H9 (cell line): Measurements from ENCODE around the gene CDCA7L. TPM values are rescaled to one million over a fixed set of nuclear protein-coding genes. Genes with fewer than 3 reads are reported as not detected.

ENCODE experiments used
- DNase-seq: peaks from one replicate; pipeline ENCODE4 v3.0.0-alpha.2; 2017
- H2AFZ ChIP-seq: one replicate; pipeline ENCODE4 v1.6.1; 2013; ENCODE audit warnings: mild to moderate bottlenecking, low read length, control low read depth, moderate library complexity
- H2AK5ac ChIP-seq: 2 replicates; pipeline ENCODE4 v1.6.1; 2013; ENCODE audit warnings: low read length, control low read depth, mixed read lengths; ENCODE audit not compliant: insufficient read length
- H2BK120ac ChIP-seq: one replicate; pipeline ENCODE4 v1.6.1; 2013; ENCODE audit warnings: low read depth, mild to moderate bottlenecking, low read length, control low read depth, inconsistent platforms; ENCODE audit not compliant: poor library complexity, severe bottlenecking
- H2BK12ac ChIP-seq: 2 replicates; pipeline ENCODE4 v1.6.1; 2013; ENCODE audit warnings: low read length, control low read depth, mixed read lengths, low read depth; ENCODE audit not compliant: insufficient read length
- H2BK15ac ChIP-seq: 2 replicates; pipeline ENCODE4 v1.6.1; 2013; ENCODE audit warnings: low read depth, low read length, control low read depth
- H2BK20ac ChIP-seq: one replicate; pipeline ENCODE4 v1.6.1; 2013; ENCODE audit warnings: low read depth, mild to moderate bottlenecking, low read length, control low read depth, inconsistent platforms; ENCODE audit not compliant: poor library complexity, severe bottlenecking
- H2BK5ac ChIP-seq: 2 replicates; pipeline ENCODE4 v1.6.1; 2013; ENCODE audit warnings: low read length, control low read depth, mixed read lengths; ENCODE audit not compliant: insufficient read length
- H3K14ac ChIP-seq: 2 replicates; pipeline ENCODE4 v1.6.1; 2013; ENCODE audit warnings: low read length, control low read depth; ENCODE audit not compliant: insufficient read depth
- H3K18ac ChIP-seq: 2 replicates; pipeline ENCODE4 v1.6.1; 2013; ENCODE audit warnings: low read depth, mild to moderate bottlenecking, mixed read lengths, low read length, control low read depth; ENCODE audit not compliant: insufficient read length
- H3K23ac ChIP-seq: 2 replicates; pipeline ENCODE4 v1.6.1; 2013; ENCODE audit warnings: low read length, control low read depth, mixed read lengths, low read depth; ENCODE audit not compliant: insufficient read length
- H3K23me2 ChIP-seq: 2 replicates; pipeline ENCODE4 v1.6.1; 2013; ENCODE audit warnings: low read depth, mild to moderate bottlenecking, mixed read lengths, low read length, control low read depth; ENCODE audit not compliant: insufficient read length, poor library complexity, severe bottlenecking
- H3K27ac ChIP-seq: 2 replicates; pipeline ENCODE4 v1.5.1; 2013; ENCODE audit warnings: low read length, control low read depth, mixed read lengths, low read depth; ENCODE audit not compliant: insufficient read length
- H3K27me3 ChIP-seq: 2 replicates; pipeline ENCODE4 v1.6.1; 2013; ENCODE audit warnings: low read length, control low read depth, inconsistent platforms; ENCODE audit not compliant: insufficient read depth
- H3K4ac ChIP-seq: 2 replicates; pipeline ENCODE4 v1.6.1; 2013; ENCODE audit warnings: low read depth, mild to moderate bottlenecking, control low read depth, inconsistent platforms, low read length, moderate library complexity
- H3K4me1 ChIP-seq: 2 replicates; pipeline ENCODE4 v1.6.1; 2013; ENCODE audit warnings: low read length, control low read depth, inconsistent platforms; ENCODE audit not compliant: insufficient read depth
- H3K4me2 ChIP-seq: 2 replicates; pipeline ENCODE4 v1.6.1; 2013; ENCODE audit warnings: low read length, control low read depth, mixed read lengths; ENCODE audit not compliant: insufficient read length, insufficient read depth
- H3K56ac ChIP-seq: 2 replicates; pipeline ENCODE4 v1.6.1; 2013; ENCODE audit warnings: low read depth, mild to moderate bottlenecking, mixed read lengths, low read length, control low read depth; ENCODE audit not compliant: insufficient read length
- H3K79me1 ChIP-seq: 2 replicates; pipeline ENCODE4 v1.6.1; 2013; ENCODE audit warnings: low read depth, mild to moderate bottlenecking, moderate library complexity, low read length, control low read depth, inconsistent platforms; ENCODE audit not compliant: insufficient read depth, poor library complexity, severe bottlenecking
- H3K79me2 ChIP-seq: 2 replicates; pipeline ENCODE4 v1.6.1; 2013; ENCODE audit warnings: low read length, control low read depth, inconsistent platforms; ENCODE audit not compliant: insufficient read depth
- H3K9ac ChIP-seq: 2 replicates; pipeline ENCODE4 v1.6.1; 2013; ENCODE audit warnings: low read length, control low read depth, mixed read lengths; ENCODE audit not compliant: insufficient read length; ENCODE audit errors: extremely low read depth
- H3K9me3 ChIP-seq: one replicate; pipeline ENCODE4 v1.6.1; 2013; ENCODE audit warnings: low read depth, low read length, inconsistent platforms; ENCODE audit not compliant: control insufficient read depth
- H3T11ph ChIP-seq: one replicate; pipeline ENCODE4 v1.6.1; 2013; ENCODE audit warnings: mild to moderate bottlenecking, low read length, control low read depth, inconsistent platforms
- H4K20me1 ChIP-seq: one replicate; pipeline ENCODE4 v1.6.1; 2013; ENCODE audit not compliant: control insufficient read depth, insufficient read length, insufficient read depth
- H4K5ac ChIP-seq: 2 replicates; pipeline ENCODE4 v1.6.1; 2013; ENCODE audit warnings: low read depth, mild to moderate bottlenecking, mixed read lengths, low read length, control low read depth; ENCODE audit not compliant: insufficient read length
- H4K8ac ChIP-seq: replicated peaks from 2 replicates; pipeline ENCODE4 v1.6.1; 2013; ENCODE audit warnings: low read length, control low read depth, mixed read lengths, low read depth; ENCODE audit not compliant: insufficient read length
- H4K91ac ChIP-seq: 2 replicates; pipeline ENCODE4 v1.6.1; 2013; ENCODE audit warnings: low read depth, mild to moderate bottlenecking, moderate library complexity, mixed read lengths, low read length, control low read depth; ENCODE audit not compliant: insufficient read length
- H3K27ac Mint-ChIP-seq, 3 experiments: 2 replicates in 2 of 3; 3 replicates in 1 of 3; pipeline ENCODE4 v1.8.0; 2020 to 2021; ENCODE audit warnings: mixed read lengths in 3 of 3, mild to moderate bottlenecking in 1 of 3, moderate library complexity in 1 of 3
- H3K27me3 Mint-ChIP-seq: 2 replicates; pipeline ENCODE4 v1.8.0; 2021; ENCODE audit warnings: low read depth, mild to moderate bottlenecking, moderate library complexity, mixed read lengths
- H3K36me3 Mint-ChIP-seq, 3 experiments: 2 replicates in 2 of 3; 3 replicates in 1 of 3; pipeline ENCODE4 v1.8.0; 2020 to 2021; ENCODE audit warnings: low read depth in 3 of 3, mixed read lengths in 3 of 3; ENCODE audit not compliant: insufficient read depth in 1 of 3
- H3K4me1 Mint-ChIP-seq, 2 experiments: 2 replicates each; pipeline ENCODE4 v1.8.0; 2020; ENCODE audit warnings: mixed read lengths in 2 of 2
- H3K4me3 Mint-ChIP-seq, 2 experiments: 2 replicates in 1 of 2; 3 replicates in 1 of 2; pipeline ENCODE4 v1.8.0; 2020 to 2021; ENCODE audit warnings: mild to moderate bottlenecking in 2 of 2, mixed read lengths in 2 of 2, moderate library complexity in 1 of 2
- H3K9me3 Mint-ChIP-seq, 2 experiments: 2 replicates in 1 of 2; 3 replicates in 1 of 2; pipeline ENCODE4 v1.8.0; 2020; ENCODE audit warnings: mild to moderate bottlenecking in 2 of 2, mixed read lengths in 2 of 2, moderate library complexity in 1 of 2
- whole genome bisulfite sequencing: extraction: QIAGEN DNeasy Blood & Tissue Kit; methylation state at CpG from one replicate; pipeline ENCODE4 v1.1.7; 2013; ENCODE audit warnings: missing lambda C conversion rate, low lambda C conversion rate, mixed read lengths; ENCODE audit not compliant: insufficient read length; ENCODE audit errors: extremely low coverage; 5-methylcytosine and 5-hydroxymethylcytosine counted together
- total RNA-seq: library from RNA; stranded (reverse); gene quantifications from 2 replicates; pipeline ENCODE4 v1.2.1, GENCODE V29; 2021
- TF ChIP-seq, protein P1 (sequence below): fragments of 200-600 bp; sonication (generic); conservative IDR thresholded peaks from 3 replicates; pipeline ENCODE4 v1.8.0; 2021; ENCODE audit warnings: antibody characterized with exemption, mild to moderate bottlenecking

The CDCA7L gene
- total RNA-seq, 1 experiment from 2014 or later: 104 TPM

DNA sequence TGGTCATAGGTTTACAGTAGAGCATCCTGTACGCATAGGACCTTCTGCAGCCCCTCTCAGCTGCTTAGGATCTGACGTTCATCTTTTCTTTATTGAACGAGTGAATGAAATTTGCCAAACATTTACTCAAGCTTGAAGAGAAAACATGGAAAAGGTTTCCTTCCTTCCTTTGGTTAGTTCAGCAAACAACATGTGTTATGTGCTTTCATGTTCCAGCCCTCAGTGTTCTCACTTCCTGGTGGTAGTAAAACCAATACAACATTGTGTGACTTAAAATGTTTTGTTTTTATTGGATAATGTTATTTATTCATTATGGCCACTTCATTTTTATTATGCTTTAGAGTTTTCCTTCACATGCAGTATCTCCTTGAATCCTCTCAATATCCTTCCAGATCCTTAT is 1.4 kb upstream of the CDCA7L start:
- H3K9me3 ChIP-seq: no peaks in the 10 kb centered on the region
- no peak overlapping the region for H3K18ac ChIP-seq
- H3T11ph ChIP-seq: no peak overlapping the region
- no peak overlapping the region for H3K23ac ChIP-seq
- no peak overlapping the region for H2BK12ac ChIP-seq
- H2BK20ac ChIP-seq: no peak overlapping the region
- H3K27ac Mint-ChIP-seq: no peak overlapping the region
- peaks cover 7% of the 10 kb centered on the region for H3K23me2 ChIP-seq
- H3K4me1 ChIP-seq: peaks cover 4% of the 10 kb centered on the region; the same call in 1 of the 2 replicates
- no peak overlapping the region for H2BK120ac ChIP-seq
- H2BK15ac ChIP-seq: no peak overlapping the region
- H3K14ac ChIP-seq: no peak overlapping the region
- WGBS: no CpG with 5 or more reads among the region's 3 CpGs
- peaks cover 8% of the 10 kb centered on the region; the same call in 1 of the 2 replicates for H3K27me3 Mint-ChIP-seq
- no peak overlapping the region for H2AK5ac ChIP-seq
- peaks cover 0 to 4% (median 0%) of the 10 kb centered on the region in 3 experiments; a peak in 2 of 7 replicates for H3K36me3 Mint-ChIP-seq
- H3K79me1 ChIP-seq: no peaks in the 10 kb centered on the region
- H3K4me2 ChIP-seq: no peak overlapping the region
- H3K27ac ChIP-seq: no peak overlapping the region
- no peaks in the 10 kb centered on the region for H3K27me3 ChIP-seq
- no peak overlapping the region for H4K5ac ChIP-seq
- no peaks in the 10 kb centered on the region for H4K20me1 ChIP-seq
- no peaks in the 10 kb centered on the region for H3K9me3 Mint-ChIP-seq
- H3K4me1 Mint-ChIP-seq: peaks cover 28 to 38% of the 10 kb centered on the region in 2 experiments
- H3K4me3 Mint-ChIP-seq: no peak overlapping the region
- H2BK5ac ChIP-seq: no peak overlapping the region
- no peak overlapping the region for H4K91ac ChIP-seq
- H4K8ac ChIP-seq: no peak overlapping the region
- H3K79me2 ChIP-seq: peaks cover 14% of the 10 kb centered on the region; the same call in 1 of the 2 replicates
- no peak overlapping the region for H3K56ac ChIP-seq
- no peak for DNase-seq
- H2AFZ ChIP-seq: no peak overlapping the region
- TF ChIP-seq, protein P1, sequence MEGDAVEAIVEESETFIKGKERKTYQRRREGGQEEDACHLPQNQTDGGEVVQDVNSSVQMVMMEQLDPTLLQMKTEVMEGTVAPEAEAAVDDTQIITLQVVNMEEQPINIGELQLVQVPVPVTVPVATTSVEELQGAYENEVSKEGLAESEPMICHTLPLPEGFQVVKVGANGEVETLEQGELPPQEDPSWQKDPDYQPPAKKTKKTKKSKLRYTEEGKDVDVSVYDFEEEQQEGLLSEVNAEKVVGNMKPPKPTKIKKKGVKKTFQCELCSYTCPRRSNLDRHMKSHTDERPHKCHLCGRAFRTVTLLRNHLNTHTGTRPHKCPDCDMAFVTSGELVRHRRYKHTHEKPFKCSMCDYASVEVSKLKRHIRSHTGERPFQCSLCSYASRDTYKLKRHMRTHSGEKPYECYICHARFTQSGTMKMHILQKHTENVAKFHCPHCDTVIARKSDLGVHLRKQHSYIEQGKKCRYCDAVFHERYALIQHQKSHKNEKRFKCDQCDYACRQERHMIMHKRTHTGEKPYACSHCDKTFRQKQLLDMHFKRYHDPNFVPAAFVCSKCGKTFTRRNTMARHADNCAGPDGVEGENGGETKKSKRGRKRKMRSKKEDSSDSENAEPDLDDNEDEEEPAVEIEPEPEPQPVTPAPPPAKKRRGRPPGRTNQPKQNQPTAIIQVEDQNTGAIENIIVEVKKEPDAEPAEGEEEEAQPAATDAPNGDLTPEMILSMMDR: no peak
- no peak overlapping the region for H3K4ac ChIP-seq
- no peak overlapping the region for H3K9ac ChIP-seq
